ENCODE data around the gene TMEM221. TPM values are rescaled to one million over a fixed set of nuclear protein-coding genes. Genes with fewer than 3 reads are reported as not detected.

Gene TMEM221
- total and polyA plus RNA-seq, 9 of the 15 experiments (the other 6 are each of a cell fraction or from before 2014, with no cell fraction given), result 0.06 to 0.35 TPM; not detected in 7

DNA sequence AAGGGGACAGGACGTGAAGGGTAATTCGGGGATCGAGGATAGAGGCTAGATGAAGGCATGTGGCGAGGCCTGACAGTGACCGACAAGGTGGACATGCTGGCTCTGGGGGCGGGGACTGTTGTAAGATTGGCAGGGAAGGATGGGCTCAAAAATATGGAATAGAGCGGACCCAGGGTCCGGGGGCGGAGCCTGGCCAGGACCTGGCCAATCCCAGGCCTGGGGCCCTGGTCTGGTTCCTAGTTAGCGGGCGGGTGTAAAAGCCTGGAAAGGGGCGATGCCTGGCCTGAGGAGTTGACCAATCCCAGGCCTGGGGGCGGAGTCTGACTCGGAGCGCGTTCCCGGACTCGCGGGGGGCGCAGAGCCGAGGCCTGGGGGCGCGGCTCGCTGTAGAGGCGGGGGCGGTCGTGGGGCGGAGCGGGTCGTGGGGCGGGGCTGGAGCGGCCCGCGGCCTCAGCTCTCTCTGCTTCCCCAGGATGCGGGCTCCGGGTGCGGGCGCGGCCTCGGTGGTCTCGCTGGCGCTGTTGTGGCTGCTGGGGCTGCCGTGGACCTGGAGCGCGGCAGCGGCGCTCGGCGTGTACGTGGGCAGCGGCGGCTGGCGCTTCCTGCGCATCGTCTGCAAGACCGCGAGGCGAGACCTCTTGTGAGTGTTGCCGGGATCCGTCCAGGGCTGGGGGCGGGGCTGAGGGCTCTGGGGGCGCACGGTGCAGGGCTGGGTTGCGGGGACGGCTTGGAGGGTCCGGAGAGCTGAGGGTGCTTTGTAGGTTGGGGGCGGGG is 21.8 kb upstream of the TMEM221 start, which contains the start of gene SLC27A1 (continued):
- TF ChIP-seq, protein P1, sequence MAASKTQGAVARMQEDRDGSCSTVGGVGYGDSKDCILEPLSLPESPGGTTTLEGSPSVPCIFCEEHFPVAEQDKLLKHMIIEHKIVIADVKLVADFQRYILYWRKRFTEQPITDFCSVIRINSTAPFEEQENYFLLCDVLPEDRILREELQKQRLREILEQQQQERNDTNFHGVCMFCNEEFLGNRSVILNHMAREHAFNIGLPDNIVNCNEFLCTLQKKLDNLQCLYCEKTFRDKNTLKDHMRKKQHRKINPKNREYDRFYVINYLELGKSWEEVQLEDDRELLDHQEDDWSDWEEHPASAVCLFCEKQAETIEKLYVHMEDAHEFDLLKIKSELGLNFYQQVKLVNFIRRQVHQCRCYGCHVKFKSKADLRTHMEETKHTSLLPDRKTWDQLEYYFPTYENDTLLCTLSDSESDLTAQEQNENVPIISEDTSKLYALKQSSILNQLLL (CRISPR knock-in tag; IDR thresholded peaks at IDR 0.05; ENCODE audit: borderline replicate concordance), result no peak
- TF ChIP-seq SMAD1 (IDR thresholded peaks at IDR 0.05; ENCODE audit: low read depth, low read length, partially characterized antibody) (no peak), SMARCE1 (IDR thresholded peaks at IDR 0.05) (no peak), RFX5 (IDR thresholded peaks at IDR 0.05; ENCODE audit: low read depth, low read length) (no peak), SREBF1 (IDR thresholded peaks at IDR 0.05; ENCODE audit: borderline replicate concordance, low read depth, low read length) (no peak), TCF3 (CRISPR knock-in tag; IDR thresholded peaks at IDR 0.05) (0 out of 2 replicates have a peak, but pooled peaks have one; percentile 6), KDM1A (IDR thresholded peaks at IDR 0.05) (no peak), TAF15 (IDR thresholded peaks at IDR 0.05; ENCODE audit: low read depth, low read length) (no peak), ZNF23 (CRISPR knock-in tag; IDR thresholded peaks at IDR 0.05) (no peak), RB1 (IDR thresholded peaks at IDR 0.05; ENCODE audit: low read depth) (peak; percentile 47; the same call in 1 of the 2 replicates)
- TF ChIP-seq, protein P2, sequence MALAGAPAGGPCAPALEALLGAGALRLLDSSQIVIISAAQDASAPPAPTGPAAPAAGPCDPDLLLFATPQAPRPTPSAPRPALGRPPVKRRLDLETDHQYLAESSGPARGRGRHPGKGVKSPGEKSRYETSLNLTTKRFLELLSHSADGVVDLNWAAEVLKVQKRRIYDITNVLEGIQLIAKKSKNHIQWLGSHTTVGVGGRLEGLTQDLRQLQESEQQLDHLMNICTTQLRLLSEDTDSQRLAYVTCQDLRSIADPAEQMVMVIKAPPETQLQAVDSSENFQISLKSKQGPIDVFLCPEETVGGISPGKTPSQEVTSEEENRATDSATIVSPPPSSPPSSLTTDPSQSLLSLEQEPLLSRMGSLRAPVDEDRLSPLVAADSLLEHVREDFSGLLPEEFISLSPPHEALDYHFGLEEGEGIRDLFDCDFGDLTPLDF (CRISPR knock-in tag; IDR thresholded peaks at IDR 0.05), result no peak
- TF ChIP-seq, protein P3, sequence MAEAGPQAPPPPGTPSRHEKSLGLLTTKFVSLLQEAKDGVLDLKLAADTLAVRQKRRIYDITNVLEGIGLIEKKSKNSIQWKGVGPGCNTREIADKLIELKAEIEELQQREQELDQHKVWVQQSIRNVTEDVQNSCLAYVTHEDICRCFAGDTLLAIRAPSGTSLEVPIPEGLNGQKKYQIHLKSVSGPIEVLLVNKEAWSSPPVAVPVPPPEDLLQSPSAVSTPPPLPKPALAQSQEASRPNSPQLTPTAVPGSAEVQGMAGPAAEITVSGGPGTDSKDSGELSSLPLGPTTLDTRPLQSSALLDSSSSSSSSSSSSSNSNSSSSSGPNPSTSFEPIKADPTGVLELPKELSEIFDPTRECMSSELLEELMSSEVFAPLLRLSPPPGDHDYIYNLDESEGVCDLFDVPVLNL (CRISPR knock-in tag; IDR thresholded peaks at IDR 0.05; ENCODE audit: low read depth), result no peak
- TF ChIP-seq, protein P4, sequence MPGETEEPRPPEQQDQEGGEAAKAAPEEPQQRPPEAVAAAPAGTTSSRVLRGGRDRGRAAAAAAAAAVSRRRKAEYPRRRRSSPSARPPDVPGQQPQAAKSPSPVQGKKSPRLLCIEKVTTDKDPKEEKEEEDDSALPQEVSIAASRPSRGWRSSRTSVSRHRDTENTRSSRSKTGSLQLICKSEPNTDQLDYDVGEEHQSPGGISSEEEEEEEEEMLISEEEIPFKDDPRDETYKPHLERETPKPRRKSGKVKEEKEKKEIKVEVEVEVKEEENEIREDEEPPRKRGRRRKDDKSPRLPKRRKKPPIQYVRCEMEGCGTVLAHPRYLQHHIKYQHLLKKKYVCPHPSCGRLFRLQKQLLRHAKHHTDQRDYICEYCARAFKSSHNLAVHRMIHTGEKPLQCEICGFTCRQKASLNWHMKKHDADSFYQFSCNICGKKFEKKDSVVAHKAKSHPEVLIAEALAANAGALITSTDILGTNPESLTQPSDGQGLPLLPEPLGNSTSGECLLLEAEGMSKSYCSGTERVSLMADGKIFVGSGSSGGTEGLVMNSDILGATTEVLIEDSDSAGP (CRISPR knock-in tag; IDR thresholded peaks at IDR 0.05), result no peak
- TF ChIP-seq, protein P5, sequence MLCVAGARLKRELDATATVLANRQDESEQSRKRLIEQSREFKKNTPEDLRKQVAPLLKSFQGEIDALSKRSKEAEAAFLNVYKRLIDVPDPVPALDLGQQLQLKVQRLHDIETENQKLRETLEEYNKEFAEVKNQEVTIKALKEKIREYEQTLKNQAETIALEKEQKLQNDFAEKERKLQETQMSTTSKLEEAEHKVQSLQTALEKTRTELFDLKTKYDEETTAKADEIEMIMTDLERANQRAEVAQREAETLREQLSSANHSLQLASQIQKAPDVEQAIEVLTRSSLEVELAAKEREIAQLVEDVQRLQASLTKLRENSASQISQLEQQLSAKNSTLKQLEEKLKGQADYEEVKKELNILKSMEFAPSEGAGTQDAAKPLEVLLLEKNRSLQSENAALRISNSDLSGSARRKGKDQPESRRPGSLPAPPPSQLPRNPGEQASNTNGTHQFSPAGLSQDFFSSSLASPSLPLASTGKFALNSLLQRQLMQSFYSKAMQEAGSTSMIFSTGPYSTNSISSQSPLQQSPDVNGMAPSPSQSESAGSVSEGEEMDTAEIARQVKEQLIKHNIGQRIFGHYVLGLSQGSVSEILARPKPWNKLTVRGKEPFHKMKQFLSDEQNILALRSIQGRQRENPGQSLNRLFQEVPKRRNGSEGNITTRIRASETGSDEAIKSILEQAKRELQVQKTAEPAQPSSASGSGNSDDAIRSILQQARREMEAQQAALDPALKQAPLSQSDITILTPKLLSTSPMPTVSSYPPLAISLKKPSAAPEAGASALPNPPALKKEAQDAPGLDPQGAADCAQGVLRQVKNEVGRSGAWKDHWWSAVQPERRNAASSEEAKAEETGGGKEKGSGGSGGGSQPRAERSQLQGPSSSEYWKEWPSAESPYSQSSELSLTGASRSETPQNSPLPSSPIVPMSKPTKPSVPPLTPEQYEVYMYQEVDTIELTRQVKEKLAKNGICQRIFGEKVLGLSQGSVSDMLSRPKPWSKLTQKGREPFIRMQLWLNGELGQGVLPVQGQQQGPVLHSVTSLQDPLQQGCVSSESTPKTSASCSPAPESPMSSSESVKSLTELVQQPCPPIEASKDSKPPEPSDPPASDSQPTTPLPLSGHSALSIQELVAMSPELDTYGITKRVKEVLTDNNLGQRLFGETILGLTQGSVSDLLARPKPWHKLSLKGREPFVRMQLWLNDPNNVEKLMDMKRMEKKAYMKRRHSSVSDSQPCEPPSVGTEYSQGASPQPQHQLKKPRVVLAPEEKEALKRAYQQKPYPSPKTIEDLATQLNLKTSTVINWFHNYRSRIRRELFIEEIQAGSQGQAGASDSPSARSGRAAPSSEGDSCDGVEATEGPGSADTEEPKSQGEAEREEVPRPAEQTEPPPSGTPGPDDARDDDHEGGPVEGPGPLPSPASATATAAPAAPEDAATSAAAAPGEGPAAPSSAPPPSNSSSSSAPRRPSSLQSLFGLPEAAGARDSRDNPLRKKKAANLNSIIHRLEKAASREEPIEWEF (CRISPR knock-in tag; IDR thresholded peaks at IDR 0.05), result no peak
- TF ChIP-seq, protein P6, sequence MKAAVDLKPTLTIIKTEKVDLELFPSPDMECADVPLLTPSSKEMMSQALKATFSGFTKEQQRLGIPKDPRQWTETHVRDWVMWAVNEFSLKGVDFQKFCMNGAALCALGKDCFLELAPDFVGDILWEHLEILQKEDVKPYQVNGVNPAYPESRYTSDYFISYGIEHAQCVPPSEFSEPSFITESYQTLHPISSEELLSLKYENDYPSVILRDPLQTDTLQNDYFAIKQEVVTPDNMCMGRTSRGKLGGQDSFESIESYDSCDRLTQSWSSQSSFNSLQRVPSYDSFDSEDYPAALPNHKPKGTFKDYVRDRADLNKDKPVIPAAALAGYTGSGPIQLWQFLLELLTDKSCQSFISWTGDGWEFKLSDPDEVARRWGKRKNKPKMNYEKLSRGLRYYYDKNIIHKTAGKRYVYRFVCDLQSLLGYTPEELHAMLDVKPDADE (conservative IDR thresholded peaks at IDR 0.05; ENCODE audit: control insufficient read depth, low read depth, low read length), result peak; percentile 44; the same call in 1 of the 2 replicates

Data from K562 (cell line).